ENCODE data around the gene ADAM30. TPM values are rescaled to one million over a fixed set of nuclear protein-coding genes. Genes with fewer than 3 reads are reported as not detected.

ADAM30 gene
- total and polyA plus RNA-seq, 2 of the 13 experiments (the other 11 are each of a cell fraction or from before 2014, with no cell fraction given), result not detected

DNA sequence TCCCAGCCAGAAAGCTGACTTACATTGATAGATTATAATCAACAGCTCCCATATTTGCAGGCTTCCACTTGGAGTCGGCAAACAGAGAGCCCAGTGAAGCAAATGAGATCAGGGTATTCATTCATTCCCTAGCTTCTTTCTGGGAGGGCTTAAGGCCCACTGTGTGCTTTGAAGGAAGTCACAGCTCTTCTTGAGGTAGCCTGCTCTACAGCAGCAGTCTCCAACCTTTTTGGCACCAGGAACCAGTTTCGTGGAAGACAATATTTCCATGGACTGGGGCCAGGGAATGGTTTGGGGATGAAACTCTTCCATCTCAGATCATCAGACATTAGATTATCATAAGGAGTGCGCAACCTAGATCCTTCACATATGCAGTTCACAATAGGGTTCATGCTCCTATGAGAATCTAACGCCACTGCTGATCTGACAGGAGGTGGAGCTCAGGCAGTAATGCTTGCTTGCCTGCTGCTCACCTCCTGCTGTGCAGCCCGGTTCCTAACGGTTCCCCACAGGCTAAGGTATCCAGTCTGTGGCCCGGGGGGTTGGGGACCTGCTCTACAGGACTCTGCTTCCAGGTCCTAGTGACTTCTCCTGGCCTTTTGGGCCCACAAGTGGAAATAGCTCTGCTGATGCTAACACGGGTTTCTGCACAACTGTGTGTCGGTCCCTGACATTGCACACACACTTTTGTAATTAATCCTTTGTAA is 13.7 kb upstream of the ADAM30 start:
- peaks cover 10% of the 10 kb centered on the region; the same call in 1 of the 2 replicates for H3K4me1 ChIP-seq (ENCODE audit: insufficient read depth, low read length)
- no peak overlapping the region for H3K4me2 ChIP-seq (ENCODE audit: low read depth, low read length)
- no peak overlapping the region for H3K27ac ChIP-seq (ENCODE audit: extremely low read length, insufficient read depth, low read length)
- no peaks in the 10 kb centered on the region for H4K20me1 ChIP-seq (ENCODE audit: insufficient read depth, low read length)
- no peak for DNase-seq (ENCODE audit: low spot score)
- no peak overlapping the region for H2AFZ ChIP-seq (ENCODE audit: low read length)
- ChIA-PET CTCF (ENCODE audit: low intra/inter-chr PET ratio, low total read pairs) (no interaction called here), POLR2A (no interaction called here)
- TF ChIP-seq, protein P1, sequence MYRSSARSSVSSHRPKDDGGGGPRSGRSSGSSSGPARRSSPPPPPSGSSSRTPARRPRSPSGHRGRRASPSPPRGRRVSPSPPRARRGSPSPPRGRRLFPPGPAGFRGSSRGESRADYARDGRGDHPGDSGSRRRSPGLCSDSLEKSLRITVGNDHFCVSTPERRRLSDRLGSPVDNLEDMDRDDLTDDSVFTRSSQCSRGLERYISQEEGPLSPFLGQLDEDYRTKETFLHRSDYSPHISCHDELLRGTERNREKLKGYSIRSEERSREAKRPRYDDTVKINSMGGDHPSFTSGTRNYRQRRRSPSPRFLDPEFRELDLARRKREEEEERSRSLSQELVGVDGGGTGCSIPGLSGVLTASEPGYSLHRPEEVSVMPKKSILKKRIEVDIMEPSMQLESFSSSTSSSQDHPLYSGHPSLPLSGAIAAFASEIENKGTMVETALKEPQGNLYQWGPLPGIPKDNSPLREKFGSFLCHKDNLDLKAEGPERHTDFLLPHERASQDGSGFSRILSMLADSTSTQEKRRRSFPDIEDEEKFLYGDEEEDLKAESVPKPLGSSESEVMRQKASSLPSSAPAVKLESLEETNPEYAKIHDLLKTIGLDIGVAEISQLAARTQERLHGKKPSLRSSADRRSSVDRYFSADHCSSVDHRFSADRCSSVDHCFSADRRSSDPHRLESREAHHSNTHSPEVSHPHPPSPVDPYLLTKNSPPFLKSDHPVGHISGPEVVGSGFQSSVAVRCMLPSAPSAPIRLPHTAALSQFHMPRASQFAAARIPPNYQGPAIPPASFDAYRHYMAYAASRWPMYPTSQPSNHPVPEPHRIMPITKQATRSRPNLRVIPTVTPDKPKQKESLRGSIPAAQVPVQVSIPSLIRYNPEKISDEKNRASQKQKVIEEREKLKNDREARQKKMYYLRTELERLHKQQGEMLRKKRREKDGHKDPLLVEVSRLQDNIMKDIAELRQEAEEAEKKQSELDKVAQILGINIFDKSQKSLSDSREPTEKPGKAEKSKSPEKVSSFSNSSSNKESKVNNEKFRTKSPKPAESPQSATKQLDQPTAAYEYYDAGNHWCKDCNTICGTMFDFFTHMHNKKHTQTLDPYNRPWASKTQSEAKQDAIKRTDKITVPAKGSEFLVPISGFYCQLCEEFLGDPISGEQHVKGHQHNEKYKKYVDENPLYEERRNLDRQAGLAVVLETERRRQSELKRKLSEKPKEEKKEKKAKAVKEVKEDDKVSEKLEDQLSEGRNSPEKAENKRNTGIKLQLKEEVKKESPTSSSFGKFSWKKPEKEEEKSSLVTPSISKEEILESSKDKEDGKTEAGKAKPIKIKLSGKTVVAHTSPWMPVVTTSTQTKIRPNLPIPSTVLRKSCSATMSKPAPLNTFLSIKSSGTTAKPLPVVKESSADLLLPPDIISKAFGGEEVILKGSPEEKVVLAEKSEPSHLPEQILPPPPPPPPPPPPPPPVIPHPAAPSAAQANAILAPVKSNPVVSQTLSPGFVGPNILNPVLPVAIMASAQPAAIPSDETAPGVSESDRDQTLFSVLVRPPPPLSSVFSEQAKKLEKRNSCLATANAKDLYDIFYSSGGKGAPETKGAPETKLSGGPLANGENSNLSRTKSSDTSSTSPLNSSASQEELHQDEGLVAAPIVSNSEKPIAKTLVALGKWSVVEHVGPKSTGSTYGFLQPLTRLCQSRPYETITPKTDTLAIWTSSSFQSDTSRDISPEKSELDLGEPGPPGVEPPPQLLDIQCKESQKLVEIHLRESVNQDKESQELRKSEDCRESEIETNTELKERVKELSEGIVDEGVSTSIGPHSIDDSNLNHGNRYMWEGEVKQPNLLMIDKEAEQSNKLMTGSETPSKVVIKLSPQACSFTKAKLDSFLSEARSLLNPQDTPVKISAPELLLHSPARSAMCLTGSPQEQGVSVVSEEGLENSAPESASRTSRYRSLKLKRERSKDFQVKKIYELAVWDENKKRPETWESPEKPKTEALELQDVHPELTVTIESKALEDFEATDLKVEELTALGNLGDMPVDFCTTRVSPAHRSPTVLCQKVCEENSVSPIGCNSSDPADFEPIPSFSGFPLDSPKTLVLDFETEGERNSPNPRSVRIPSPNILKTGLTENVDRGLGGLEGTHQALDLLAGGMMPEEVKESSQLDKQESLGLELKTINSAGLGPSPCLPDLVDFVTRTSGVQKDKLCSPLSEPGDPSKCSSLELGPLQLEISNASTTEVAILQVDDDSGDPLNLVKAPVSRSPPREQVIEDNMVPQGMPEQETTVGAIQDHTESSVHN (CRISPR knock-in tag; IDR thresholded peaks at IDR 0.05), result no peak
- no peak for TF ChIP-seq CHD2 (IDR thresholded peaks at IDR 0.05; ENCODE audit: low read depth, low read length)
- TF ChIP-seq MEIS2 (CRISPR knock-in tag; IDR thresholded peaks at IDR 0.05), result no peak
- no peaks in the 10 kb centered on the region; a peak in 1 of 5 replicates for H3K36me3 ChIP-seq (replicated peaks in 1 of 2; ENCODE audit: control insufficient read depth in 1 of 2, insufficient read depth in 2 of 2, low read length in 2 of 2)
- H3K79me2 ChIP-seq (ENCODE audit: insufficient read depth, low read length), result no peaks in the 10 kb centered on the region
- no peaks in the 10 kb centered on the region for H3K27me3 ChIP-seq (ENCODE audit: control insufficient read depth in 1 of 2, insufficient read depth in 2 of 2, low read length in 2 of 2)
- no peak for ATAC-seq
- 52% methylated on average over 9 of the region's 9 CpGs for WGBS (ENCODE audit: low lambda C conversion rate)
- intact Hi-C loops (cut with micrococcal nuclease; ENCODE audit: unreplicated experiment) (no loop called here), in situ Hi-C loops (cut with HindIII; ENCODE audit: extremely low pct_ligation_motif_present, low pct_unique_long_range_greater_than_20kb) (no loop called here)
- FAIRE-seq, result no peak
- H3K9me3 ChIP-seq (ENCODE audit: low read length), result no peaks in the 10 kb centered on the region
- BruUV-seq (replicated peaks), result no TSS peak
- no peak overlapping the region for H3K9ac ChIP-seq (ENCODE audit: insufficient read depth, low read depth, low read length)
- H3K4me3 ChIP-seq (replicated peaks in 1 of 3; ENCODE audit: insufficient read depth in 1 of 3, low read depth in 2 of 3, low read length in 3 of 3), result no peak overlapping the region

All from HepG2 (cell line).